Ascending aorta (tissue), 2 donors: ENCODE measurements around the gene CCNL2. TPM values are rescaled to one million over a fixed set of nuclear protein-coding genes. Genes with fewer than 3 reads are reported as not detected.

Experiments
- DNase-seq, 2 donors: peaks; one replicate each; pipeline ENCODE4 v3.0.0-alpha.2; 2019; ENCODE audit warnings: low spot score in 2 of 2
- H3K27ac ChIP-seq, 2 donors: fragments of 200-600 bp; sonication (generic); one replicate each; pipeline ENCODE4 v1.5.1; 2016 to 2017; ENCODE audit warnings: mild to moderate bottlenecking in 1 of 2
- H3K27me3 ChIP-seq: fragments of 200-600 bp; sonication (generic); one replicate; pipeline ENCODE4 v1.5.1; 2017
- H3K36me3 ChIP-seq, 2 donors: fragments of 200-600 bp; sonication (generic); one replicate each; pipeline ENCODE4 v1.5.1; 2016
- H3K4me1 ChIP-seq, 2 donors: fragments of 200-600 bp; sonication (generic); one replicate each; pipeline ENCODE4 v1.5.1; 2016 to 2017; ENCODE audit warnings: mild to moderate bottlenecking in 1 of 2
- H3K4me3 ChIP-seq, 2 donors: fragments of 200-600 bp; sonication (generic); one replicate each; pipeline ENCODE4 v1.5.1; 2016 to 2017; ENCODE audit warnings: mild to moderate bottlenecking in 1 of 2
- H3K9me3 ChIP-seq, 2 donors: fragments of 200-600 bp; sonication (generic); one replicate each; pipeline ENCODE4 v1.5.1; 2016
- intact Hi-C: fragments of 100-400 bp; cut with DNase I; formaldehyde crosslinking; loops from one replicate; pipeline ENCODE4 v1.15.1; 2023
- total RNA-seq: library from RNA; depleted of rRNA; stranded (reverse); fragments of >200 nt; gene quantifications from one replicate; pipeline ENCODE4 v1.1.0, GENCODE V29; 2016
- TF ChIP-seq, protein P1 (sequence below), 3 experiments: fragments of 200-600 bp in 2 of 3; fragments of 450-650 bp in 1 of 3; sonication (generic) in 2 of 3; IDR thresholded peaks; one replicate each; pipeline ENCODE4 v1.5.1; 2016 to 2019; ENCODE audit warnings: antibody characterized with exemption in 3 of 3, mild to moderate bottlenecking in 1 of 3, moderate library complexity in 1 of 3

The CCNL2 gene
- total RNA-seq, 1 donor from 2014 or later: 150 TPM

DNA sequence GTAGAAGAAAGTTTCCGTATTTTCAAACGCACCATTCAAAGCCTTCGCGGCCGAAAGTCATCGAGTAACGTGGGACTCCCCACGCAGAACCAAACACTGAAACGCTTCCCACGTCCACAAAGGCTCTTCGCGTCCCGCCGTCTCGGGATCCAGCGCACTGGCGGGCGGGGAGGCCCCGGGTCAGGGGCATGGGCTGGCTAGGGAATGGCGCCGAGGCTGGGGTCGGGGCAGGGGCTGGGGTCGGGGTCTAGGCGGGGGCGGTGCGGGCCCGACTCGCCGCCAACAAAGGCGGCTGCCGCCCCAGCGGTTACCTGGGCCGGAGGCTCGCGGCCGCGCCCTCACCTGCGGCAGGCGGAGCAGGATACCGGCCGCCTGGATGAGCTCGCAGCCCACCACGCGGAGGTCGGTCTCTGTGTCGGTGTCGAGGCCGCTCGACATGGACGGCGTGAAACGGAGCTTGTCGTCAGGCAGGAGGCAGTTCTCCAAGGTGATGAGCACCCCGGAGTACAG is 403 bp downstream of the CCNL2 start:
- intact Hi-C loops: loop anchor here (1.0 kb wide), 3 partner anchors 9 to 74 kb away; partner anchors contain the start of genes AURKAIP1, CPTP, INTS11 and MRPL20
- no peaks in the 10 kb centered on the region for H3K27me3 ChIP-seq
- peak overlapping the region; percentile 81 to 92 for H3K4me3 ChIP-seq
- no peak for DNase-seq
- H3K9me3 ChIP-seq: no peaks in the 10 kb centered on the region
- peaks cover 10 to 24% of the 10 kb centered on the region in 2 donors for H3K4me1 ChIP-seq
- H3K27ac ChIP-seq: peak overlapping the region; percentile 75 to 80
- peaks cover 44 to 68% of the 10 kb centered on the region in 2 donors for H3K36me3 ChIP-seq
- TF ChIP-seq, protein P1, sequence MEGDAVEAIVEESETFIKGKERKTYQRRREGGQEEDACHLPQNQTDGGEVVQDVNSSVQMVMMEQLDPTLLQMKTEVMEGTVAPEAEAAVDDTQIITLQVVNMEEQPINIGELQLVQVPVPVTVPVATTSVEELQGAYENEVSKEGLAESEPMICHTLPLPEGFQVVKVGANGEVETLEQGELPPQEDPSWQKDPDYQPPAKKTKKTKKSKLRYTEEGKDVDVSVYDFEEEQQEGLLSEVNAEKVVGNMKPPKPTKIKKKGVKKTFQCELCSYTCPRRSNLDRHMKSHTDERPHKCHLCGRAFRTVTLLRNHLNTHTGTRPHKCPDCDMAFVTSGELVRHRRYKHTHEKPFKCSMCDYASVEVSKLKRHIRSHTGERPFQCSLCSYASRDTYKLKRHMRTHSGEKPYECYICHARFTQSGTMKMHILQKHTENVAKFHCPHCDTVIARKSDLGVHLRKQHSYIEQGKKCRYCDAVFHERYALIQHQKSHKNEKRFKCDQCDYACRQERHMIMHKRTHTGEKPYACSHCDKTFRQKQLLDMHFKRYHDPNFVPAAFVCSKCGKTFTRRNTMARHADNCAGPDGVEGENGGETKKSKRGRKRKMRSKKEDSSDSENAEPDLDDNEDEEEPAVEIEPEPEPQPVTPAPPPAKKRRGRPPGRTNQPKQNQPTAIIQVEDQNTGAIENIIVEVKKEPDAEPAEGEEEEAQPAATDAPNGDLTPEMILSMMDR (IDR thresholded peaks at IDR 0.05): no peak

DNA sequence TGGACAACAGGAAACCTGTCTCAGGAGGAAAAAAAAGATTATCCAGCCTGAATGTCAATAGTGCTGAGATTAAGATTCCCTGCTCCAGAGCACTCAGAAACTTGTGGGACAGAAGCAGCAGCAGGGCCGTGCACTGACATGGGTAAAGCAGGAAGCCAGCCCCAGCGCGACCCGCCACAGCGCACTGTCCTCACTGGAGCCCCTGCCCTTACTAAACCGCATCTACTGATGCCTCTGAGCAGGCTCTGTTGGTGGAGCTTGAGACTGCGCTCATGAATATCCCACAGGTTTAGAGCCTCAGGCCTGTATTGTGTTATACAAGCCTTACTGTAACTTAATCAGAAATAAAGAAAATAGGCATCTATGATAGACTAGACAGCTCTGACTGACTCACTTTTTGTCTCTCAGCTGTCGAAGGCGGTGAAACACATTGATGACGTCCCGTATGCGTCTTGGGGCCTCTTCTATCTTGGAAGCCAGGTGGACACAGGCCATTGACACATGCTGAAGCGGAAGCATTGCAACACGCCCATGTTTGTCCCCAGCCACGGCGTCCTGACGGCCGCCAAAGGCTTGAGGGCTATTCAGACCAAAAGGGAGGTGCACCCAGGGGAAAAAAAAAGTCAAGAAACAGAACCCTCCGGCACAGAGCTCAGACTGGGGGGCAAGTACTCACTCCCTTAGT is 1.2 kb downstream of the CCNL2 start:
- TF ChIP-seq, protein P1 (IDR thresholded peaks at IDR 0.05): no peak
- DNase-seq: no peak
- Histone ChIP-seq H3K4me3 (peak overlapping the region; percentile 81 to 92), H3K9me3 (no peaks in the 10 kb centered on the region), H3K27me3 (no peaks in the 10 kb centered on the region), H3K36me3 (peaks cover 51 to 68% of the 10 kb centered on the region in 2 donors), H3K27ac (peak overlapping the region in 1 of 2 donors; percentile 80), H3K4me1 (peaks cover 10 to 24% of the 10 kb centered on the region in 2 donors)
- intact Hi-C loops: no loop called here

DNA sequence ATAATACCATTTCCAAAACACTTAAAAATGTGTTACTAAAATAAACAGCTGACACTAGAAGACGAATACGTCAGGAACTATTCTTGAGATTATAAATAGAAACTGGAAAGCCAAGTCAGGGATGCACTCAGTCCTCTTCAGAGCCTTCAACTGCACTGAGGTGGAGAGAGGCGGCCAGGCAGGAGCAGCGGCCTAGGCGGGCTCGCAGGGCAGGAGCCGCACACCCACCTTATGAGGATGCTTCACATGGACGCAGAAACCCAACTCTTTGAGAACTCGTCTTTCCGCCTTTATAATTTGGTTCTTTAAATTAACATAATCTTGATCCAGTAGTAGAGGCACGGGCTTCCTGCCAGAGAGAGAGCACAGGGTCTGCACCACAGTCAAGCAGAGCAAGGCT is 4.0 kb downstream of the CCNL2 start:
- TF ChIP-seq, protein P1 (IDR thresholded peaks at IDR 0.05): no peak
- peaks cover 9 to 16% of the 10 kb centered on the region in 2 donors for H3K4me1 ChIP-seq
- no peaks in the 10 kb centered on the region for H3K27me3 ChIP-seq
- H3K27ac ChIP-seq: no peak overlapping the region
- DNase-seq: no peak
- peaks cover 59 to 72% of the 10 kb centered on the region in 2 donors for H3K36me3 ChIP-seq
- intact Hi-C loops: no loop called here
- H3K4me3 ChIP-seq: no peak overlapping the region
- H3K9me3 ChIP-seq: no peaks in the 10 kb centered on the region

DNA sequence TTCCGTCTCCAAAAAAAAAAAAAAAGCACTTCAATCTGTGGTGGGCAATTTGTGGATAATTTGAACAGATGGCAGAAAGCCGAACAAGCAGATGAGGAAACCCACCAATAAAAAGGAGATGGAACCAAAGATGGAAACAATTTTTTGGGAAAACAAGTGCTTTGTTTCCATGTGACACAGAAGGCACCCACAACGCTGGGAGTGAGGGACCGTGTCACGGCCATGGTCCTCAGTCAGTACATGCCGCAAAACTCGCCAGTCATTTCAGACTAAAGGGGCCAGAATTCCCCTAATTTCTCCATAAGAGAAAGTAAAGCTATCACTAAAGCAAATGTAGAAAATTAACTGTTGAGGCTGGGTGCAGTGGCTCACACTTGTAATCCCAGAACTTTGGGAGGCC is 5.0 kb downstream of the CCNL2 start:
- no peak for DNase-seq
- H3K9me3 ChIP-seq: no peaks in the 10 kb centered on the region
- TF ChIP-seq, protein P1 (IDR thresholded peaks at IDR 0.05): no peak
- H3K4me3 ChIP-seq: no peak overlapping the region
- H3K36me3 ChIP-seq: peaks cover 69 to 82% of the 10 kb centered on the region in 2 donors
- peaks cover 6 to 13% of the 10 kb centered on the region in 2 donors for H3K4me1 ChIP-seq
- H3K27me3 ChIP-seq: no peaks in the 10 kb centered on the region
- H3K27ac ChIP-seq: no peak overlapping the region
- intact Hi-C loops: no loop called here

DNA sequence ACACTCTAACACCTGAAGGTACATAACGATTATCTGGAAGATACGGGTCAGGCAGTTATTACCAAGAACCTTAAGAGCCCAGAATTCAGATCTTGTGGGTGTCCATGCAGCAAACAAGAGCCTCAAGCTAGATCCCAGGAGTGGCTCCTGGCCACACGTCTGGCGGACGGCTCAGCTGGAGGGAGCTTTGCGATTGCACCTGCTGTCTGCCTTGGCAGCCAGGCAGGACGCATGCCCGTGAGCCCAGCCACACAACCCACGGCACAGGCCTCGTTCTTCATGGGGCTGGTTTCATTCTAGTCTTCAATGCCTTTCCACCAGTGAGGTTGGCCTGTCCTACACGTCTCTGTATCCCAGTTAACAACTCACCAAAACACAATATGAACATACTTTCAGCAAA is 5.7 kb downstream of the CCNL2 start:
- Histone ChIP-seq H3K27ac (no peak overlapping the region), H3K4me1 (peaks cover 4 to 13% of the 10 kb centered on the region in 2 donors), H3K9me3 (no peaks in the 10 kb centered on the region), H3K36me3 (peaks cover 76 to 89% of the 10 kb centered on the region in 2 donors), H3K4me3 (no peak overlapping the region), H3K27me3 (no peaks in the 10 kb centered on the region)
- DNase-seq: no peak
- TF ChIP-seq, protein P1 (IDR thresholded peaks at IDR 0.05): no peak
- intact Hi-C loops: no loop called here
